T-helper 2 cell treated with Interferon-gamma antibody and Interleukin-4, amounts not matched to agents 5 μg/mL and 100 μg/mL, for 36 hours (primary cell): ENCODE data around the gene DGKD.
"Not testable (repeated sequence)": the region's sequence is repeated elsewhere in the genome, so short reads cannot be mapped to it uniquely, and the experiment has no call there.

Experiments used
- DNase-seq: peaks from one replicate; pipeline ENCODE4 v3.0.0; 2021; ENCODE audit warnings: low spot score
- H3K27ac Mint-ChIP-seq: one replicate; pipeline ENCODE4 v1.8.0; 2021; ENCODE audit warnings: mild to moderate bottlenecking, mixed read lengths
- H3K27me3 Mint-ChIP-seq: one replicate; pipeline ENCODE4 v1.8.0; 2021; ENCODE audit warnings: low read depth, mixed read lengths
- H3K36me3 Mint-ChIP-seq: one replicate; pipeline ENCODE4 v1.8.0; 2021; ENCODE audit warnings: low read depth, mixed read lengths
- H3K4me1 Mint-ChIP-seq: one replicate; pipeline ENCODE4 v1.8.0; 2021; ENCODE audit warnings: low read depth, mixed read lengths
- H3K4me3 Mint-ChIP-seq: one replicate; pipeline ENCODE4 v1.8.0; 2022; ENCODE audit warnings: mild to moderate bottlenecking, moderate library complexity, mixed read lengths
- H3K9me3 Mint-ChIP-seq: one replicate; pipeline ENCODE4 v1.8.0; 2021; ENCODE audit warnings: mixed read lengths

DGKD gene

GRCh38 chr2:233361297-233361696, 7.0 kb downstream of the DGKD start:
- H3K4me1 Mint-ChIP-seq = peaks cover 35% of the 10 kb centered on the region
- H3K9me3 Mint-ChIP-seq = no peaks in the 10 kb centered on the region
- peaks cover 39% of the 10 kb centered on the region for H3K36me3 Mint-ChIP-seq
- H3K4me3 Mint-ChIP-seq = no peak overlapping the region
- no peak for DNase-seq
- no peak overlapping the region for H3K27ac Mint-ChIP-seq
- no peaks in the 10 kb centered on the region for H3K27me3 Mint-ChIP-seq

DNA sequence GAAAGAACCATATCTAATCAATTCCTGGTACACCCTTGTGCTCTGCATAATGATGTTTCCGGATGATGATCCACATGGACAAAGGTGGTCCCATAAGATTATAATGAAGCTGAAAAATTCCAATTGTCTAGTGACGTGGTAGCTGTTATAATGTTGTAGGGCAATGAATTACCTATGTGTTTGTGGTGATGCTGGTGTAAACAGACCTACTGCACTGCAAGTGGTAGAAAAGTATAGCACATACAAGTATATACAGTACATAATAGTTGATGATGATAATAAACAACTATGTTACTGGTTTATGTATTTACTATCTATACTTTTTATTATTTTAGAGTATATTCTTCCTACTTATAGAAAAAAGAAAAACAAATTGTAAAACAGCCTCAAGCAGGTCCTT, 8.4 kb downstream of the DGKD start:
- no peak overlapping the region for H3K27ac Mint-ChIP-seq
- H3K36me3 Mint-ChIP-seq = peaks cover 33% of the 10 kb centered on the region
- no peak for DNase-seq
- no peaks in the 10 kb centered on the region for H3K9me3 Mint-ChIP-seq
- no peak overlapping the region for H3K4me3 Mint-ChIP-seq
- peaks cover 26% of the 10 kb centered on the region for H3K4me1 Mint-ChIP-seq
- no peaks in the 10 kb centered on the region for H3K27me3 Mint-ChIP-seq

DNA sequence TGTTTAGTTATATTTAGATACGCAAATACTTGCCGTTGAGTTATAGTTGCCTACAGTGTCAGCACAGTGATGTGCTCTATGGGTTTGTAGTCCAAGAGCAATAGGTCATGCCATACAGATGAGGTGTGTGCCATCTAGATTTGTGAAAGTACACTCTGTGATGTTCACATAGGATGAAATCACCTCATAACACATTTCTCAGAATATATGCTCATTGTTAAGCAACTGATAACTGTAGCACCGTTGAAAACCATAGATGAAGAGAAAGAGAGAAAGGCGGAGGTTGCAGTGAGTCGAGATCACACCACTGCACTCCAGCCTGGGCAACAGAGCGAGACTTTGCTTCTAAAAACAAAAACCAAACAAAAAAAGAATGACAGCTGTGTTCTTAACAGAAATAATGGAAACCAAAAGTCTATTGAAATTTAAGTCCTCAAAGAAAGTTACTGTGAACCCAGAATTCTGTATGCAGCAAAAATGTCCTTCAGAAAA, 9.5 kb downstream of the DGKD start:
- Mint-ChIP-seq H3K4me1 (peaks cover 21% of the 10 kb centered on the region), H3K36me3 (peaks cover 28% of the 10 kb centered on the region), H3K27me3 (no peaks in the 10 kb centered on the region), H3K9me3 (no peaks in the 10 kb centered on the region), H3K4me3 (no peak overlapping the region), H3K27ac (no peak overlapping the region)
- no peak for DNase-seq

DNA sequence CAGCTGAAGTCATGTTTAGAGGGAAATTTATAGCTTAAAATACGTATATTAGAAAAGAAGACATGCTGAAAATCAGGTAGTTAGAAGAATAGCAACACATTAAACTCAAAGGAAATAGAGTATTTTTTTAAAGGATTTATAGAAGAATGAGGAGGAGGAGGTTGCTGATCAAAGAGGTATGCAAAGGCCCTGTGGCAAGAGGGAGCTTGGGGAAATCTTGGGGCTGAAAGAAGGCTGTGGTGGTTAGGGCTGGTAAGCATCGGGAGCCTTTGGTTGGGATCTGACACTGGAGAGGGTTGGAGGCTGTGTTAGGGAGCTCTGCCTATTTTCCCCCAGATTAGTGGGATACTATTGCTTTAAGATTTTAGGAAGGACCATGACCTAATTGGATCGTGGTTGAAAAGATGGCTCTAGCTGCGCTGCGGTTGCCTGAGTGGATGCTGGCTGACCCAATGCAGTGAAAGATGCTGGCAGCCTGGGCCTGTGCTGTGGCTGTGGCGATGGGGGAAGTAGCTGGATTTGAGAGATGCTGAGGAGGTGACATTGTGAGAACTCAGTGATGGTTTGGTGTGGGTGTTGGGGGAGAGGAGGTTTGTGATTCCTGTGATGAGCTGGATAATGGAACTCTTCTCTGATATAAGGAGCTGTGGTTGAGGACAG, 11.7 kb downstream of the DGKD start:
- Mint-ChIP-seq H3K27ac (no peak overlapping the region), H3K4me3 (no peak overlapping the region), H3K9me3 (no peaks in the 10 kb centered on the region), H3K4me1 (peaks cover 13% of the 10 kb centered on the region), H3K27me3 (no peaks in the 10 kb centered on the region), H3K36me3 (peaks cover 26% of the 10 kb centered on the region)
- DNase-seq = no peak

DNA sequence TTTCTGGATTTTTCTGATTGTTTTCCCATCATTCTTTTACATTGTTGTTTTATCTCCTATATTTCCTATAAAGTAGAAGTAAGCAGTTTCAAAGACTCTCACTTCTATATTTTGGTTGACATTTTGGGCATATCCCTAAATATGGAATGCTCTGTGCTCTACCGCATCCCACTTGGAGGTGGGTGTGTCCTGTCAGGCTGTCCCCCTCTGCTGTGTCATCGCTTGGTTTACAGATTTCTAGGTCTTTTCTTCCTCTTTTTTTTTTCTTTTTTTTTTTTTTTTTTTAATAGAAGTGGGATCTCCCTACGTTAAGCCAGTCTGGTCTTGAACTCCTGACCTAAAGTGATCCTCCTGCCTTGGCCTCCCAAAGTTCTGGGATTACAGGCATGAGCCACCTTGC, 13.3 kb downstream of the DGKD start:
- Mint-ChIP-seq H3K27ac (no peak overlapping the region), H3K27me3 (no peaks in the 10 kb centered on the region), H3K36me3 (peaks cover 20% of the 10 kb centered on the region), H3K4me3 (no peak overlapping the region), H3K9me3 (no peaks in the 10 kb centered on the region), H3K4me1 (peaks cover 14% of the 10 kb centered on the region)
- no peak for DNase-seq

GRCh38 chr2:233368756-233369155, 14.5 kb downstream of the DGKD start:
- Mint-ChIP-seq H3K27me3 (no peaks in the 10 kb centered on the region), H3K27ac (no peak overlapping the region), H3K9me3 (no peaks in the 10 kb centered on the region), H3K4me1 (peaks cover 13% of the 10 kb centered on the region), H3K4me3 (no peak overlapping the region), H3K36me3 (peaks cover 21% of the 10 kb centered on the region)
- no peak for DNase-seq

DNA sequence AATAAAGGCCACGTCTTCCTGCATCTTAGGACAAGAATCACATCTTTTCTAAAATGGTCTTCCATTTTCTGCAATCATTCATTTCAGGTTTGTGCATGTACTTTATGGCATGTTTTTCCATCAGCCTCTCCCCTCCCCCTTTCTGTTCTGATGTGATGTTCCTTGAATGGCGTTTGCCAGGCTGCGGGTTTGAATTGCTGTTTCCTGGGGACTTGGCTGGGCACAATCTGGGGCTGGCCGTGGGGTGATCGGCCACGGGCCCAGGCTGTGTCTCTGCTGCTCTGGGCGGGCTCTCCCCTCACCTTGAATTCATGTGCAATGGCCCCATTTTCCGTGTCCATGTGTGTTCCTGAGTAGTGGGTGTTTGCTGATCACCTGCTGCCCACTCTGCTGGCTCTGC, 15.2 kb downstream of the DGKD start:
- peaks cover 15% of the 10 kb centered on the region for H3K36me3 Mint-ChIP-seq
- H3K27me3 Mint-ChIP-seq = no peaks in the 10 kb centered on the region
- no peak for DNase-seq
- peaks cover 10% of the 10 kb centered on the region for H3K4me1 Mint-ChIP-seq
- H3K4me3 Mint-ChIP-seq = no peak overlapping the region
- no peak overlapping the region for H3K27ac Mint-ChIP-seq
- no peaks in the 10 kb centered on the region for H3K9me3 Mint-ChIP-seq

DNA sequence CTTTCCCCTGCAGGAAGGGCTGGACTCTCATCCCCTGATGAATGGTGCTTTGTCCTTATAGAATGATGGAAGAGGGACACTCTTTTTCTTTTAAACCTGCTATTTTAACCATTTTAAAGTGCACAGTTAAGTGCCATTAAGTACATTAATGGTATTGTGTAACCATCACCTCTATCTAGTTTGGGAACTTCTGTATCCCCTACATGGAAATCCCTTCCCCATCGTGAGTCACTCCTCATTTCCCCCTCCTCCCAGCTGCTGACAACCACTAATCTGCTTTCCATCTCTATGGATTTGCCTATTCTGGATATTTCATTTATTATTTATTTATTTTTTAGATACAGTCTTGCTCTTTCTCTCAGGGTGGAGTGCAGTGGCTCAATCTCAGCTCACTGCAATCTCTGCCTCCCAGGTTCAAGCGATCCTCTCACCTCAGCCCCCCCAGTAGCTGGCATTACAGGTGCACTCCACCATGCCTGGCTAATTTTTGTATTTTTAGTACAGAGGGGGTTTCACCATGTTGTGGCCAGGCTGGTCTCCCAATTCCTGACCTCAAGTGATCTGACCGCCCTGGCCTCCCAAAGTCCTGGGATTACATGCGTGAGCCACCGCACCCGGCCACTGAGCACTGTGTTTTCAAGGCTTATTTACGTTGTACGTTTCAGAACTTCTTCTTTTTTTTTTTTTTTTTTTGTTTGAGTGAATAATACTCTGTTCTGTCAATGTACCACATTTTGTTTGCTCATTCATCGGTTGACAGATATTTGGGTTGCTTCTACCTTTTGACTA, 15.8 kb downstream of the DGKD start:
- no peaks in the 10 kb centered on the region for H3K9me3 Mint-ChIP-seq
- H3K27ac Mint-ChIP-seq = no peak overlapping the region
- no peaks in the 10 kb centered on the region for H3K27me3 Mint-ChIP-seq
- DNase-seq = no peak
- H3K36me3 Mint-ChIP-seq = peaks cover 12% of the 10 kb centered on the region
- H3K4me1 Mint-ChIP-seq = peaks cover 10% of the 10 kb centered on the region
- no peak overlapping the region for H3K4me3 Mint-ChIP-seq

- no peak overlapping the region for H3K4me3 Mint-ChIP-seq
- no peaks in the 10 kb centered on the region for H3K9me3 Mint-ChIP-seq
- H3K4me1 Mint-ChIP-seq = peaks cover 10% of the 10 kb centered on the region
- no peaks in the 10 kb centered on the region for H3K27me3 Mint-ChIP-seq
- no peak overlapping the region for H3K27ac Mint-ChIP-seq
- peaks cover 12% of the 10 kb centered on the region for H3K36me3 Mint-ChIP-seq
- no peak for DNase-seq
Measured at GRCh38 chr2:233371641-233372040, 17.3 kb downstream of the DGKD start.

- no peak overlapping the region for H3K27ac Mint-ChIP-seq
- H3K9me3 Mint-ChIP-seq = no peaks in the 10 kb centered on the region
- no peak overlapping the region for H3K4me3 Mint-ChIP-seq
- no peak for DNase-seq
- H3K36me3 Mint-ChIP-seq = peaks cover 18% of the 10 kb centered on the region
- H3K27me3 Mint-ChIP-seq = no peaks in the 10 kb centered on the region
- peaks cover 10% of the 10 kb centered on the region for H3K4me1 Mint-ChIP-seq
Measured at GRCh38 chr2:233372855-233373254, 18.6 kb downstream of the DGKD start.

DNA sequence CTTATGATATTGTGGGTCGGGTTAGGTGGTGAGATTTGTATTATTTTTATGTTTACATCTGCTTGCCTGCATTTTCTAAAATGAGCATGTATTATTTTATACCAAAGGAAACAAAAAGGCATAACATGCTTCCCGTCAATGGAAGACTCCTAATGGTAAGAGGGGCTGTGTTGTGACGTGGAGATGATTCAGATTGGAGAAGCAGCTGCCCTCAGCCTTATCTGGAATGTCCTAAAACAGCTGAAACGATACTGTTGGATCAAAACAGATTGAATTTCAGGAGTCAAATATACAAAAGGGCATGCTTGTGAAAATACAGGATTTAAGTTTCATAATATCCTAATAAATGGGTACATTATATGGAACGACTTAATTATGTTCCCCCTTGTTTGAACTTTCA, 19.0 kb downstream of the DGKD start:
- Mint-ChIP-seq H3K27me3 (no peaks in the 10 kb centered on the region), H3K4me1 (peaks cover 10% of the 10 kb centered on the region), H3K36me3 (peaks cover 18% of the 10 kb centered on the region), H3K4me3 (no peak overlapping the region), H3K27ac (no peak overlapping the region), H3K9me3 (no peaks in the 10 kb centered on the region)
- DNase-seq = no peak

- not testable (repeated sequence) for H3K27me3 Mint-ChIP-seq, H3K4me1 Mint-ChIP-seq, H3K27ac Mint-ChIP-seq
Measured at GRCh38 chr2:233374776-233375175, 20.5 kb downstream of the DGKD start.

GRCh38 chr2:233375490-233376314, 21.4 kb downstream of the DGKD start:
- Mint-ChIP-seq H3K27ac (no peak overlapping the region), H3K36me3 (peaks cover 22% of the 10 kb centered on the region), H3K4me1 (peaks cover 16% of the 10 kb centered on the region)

More at GRCh38 chr2:233374776-233375175, 20.5 kb downstream of the DGKD start:
- H3K9me3 Mint-ChIP-seq, DNase-seq, H3K4me3 Mint-ChIP-seq: not testable (repeated sequence)
- peaks cover 19% of the 10 kb centered on the region for H3K36me3 Mint-ChIP-seq

GRCh38 chr2:233379034-233379433, 24.7 kb downstream of the DGKD start:
- Mint-ChIP-seq H3K9me3 (no peaks in the 10 kb centered on the region), H3K27ac (peak overlapping the region; percentile 11), H3K36me3 (peaks cover 19% of the 10 kb centered on the region), H3K4me1 (peaks cover 29% of the 10 kb centered on the region), H3K4me3 (no peak overlapping the region), H3K27me3 (no peaks in the 10 kb centered on the region)
- DNase-seq = no peak

More at GRCh38 chr2:233375490-233376314, 21.4 kb downstream of the DGKD start:
- no peaks in the 10 kb centered on the region for H3K27me3 Mint-ChIP-seq
- H3K9me3 Mint-ChIP-seq = no peaks in the 10 kb centered on the region
- DNase-seq = no peak
- no peak overlapping the region for H3K4me3 Mint-ChIP-seq
